Activated CD4-positive, alpha-beta T cell treated with anti-CD3 and anti-CD28 coated beads, Interleukin-2, amount 50 U/mL, for 1 hour (primary cell): ENCODE measurements around the gene KCNRG.
"Not testable (repeated sequence)": the region's sequence is repeated elsewhere in the genome, so short reads cannot be mapped to it uniquely, and the experiment has no call there.

ENCODE experiments used
- DNase-seq: peaks from one replicate; pipeline ENCODE4 v3.0.0-alpha.2; 2020

Gene KCNRG

GRCh38 chr13:50015258-50015657, at the start of gene KCNRG:
KCNRG (plus strand) TSS chr13:50015444; CDS start chr13:50015494, 50 bp downstream.
- no peak for DNase-seq

DNA sequence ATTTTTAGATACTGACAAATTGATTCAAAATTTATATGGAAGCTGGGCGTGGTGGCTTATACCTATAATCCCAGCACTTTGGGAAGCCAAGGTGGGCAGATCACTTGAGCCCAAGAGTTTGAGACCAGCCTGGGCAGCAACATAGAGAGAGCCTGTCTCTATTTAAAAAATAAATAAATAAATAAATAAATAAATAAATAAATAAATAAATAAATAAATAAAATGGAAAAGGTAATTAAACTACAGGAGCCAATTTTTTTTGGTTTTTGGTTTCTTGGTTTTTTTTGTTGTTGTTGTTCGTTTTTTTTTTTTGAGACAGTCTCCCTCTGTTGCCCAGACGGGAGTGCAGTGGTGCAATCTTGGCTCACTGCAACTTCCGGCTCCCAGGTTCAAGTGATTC, 47.8 kb upstream of the KCNRG start:
- no peak for DNase-seq

- DNase-seq = no peak
These were observed 42.5 kb upstream of the KCNRG start for GRCh38 chr13:49972709-49973108.

- DNase-seq = no peak
These were observed 39.4 kb upstream of the KCNRG start for GRCh38 chr13:49975826-49976225.

DNA sequence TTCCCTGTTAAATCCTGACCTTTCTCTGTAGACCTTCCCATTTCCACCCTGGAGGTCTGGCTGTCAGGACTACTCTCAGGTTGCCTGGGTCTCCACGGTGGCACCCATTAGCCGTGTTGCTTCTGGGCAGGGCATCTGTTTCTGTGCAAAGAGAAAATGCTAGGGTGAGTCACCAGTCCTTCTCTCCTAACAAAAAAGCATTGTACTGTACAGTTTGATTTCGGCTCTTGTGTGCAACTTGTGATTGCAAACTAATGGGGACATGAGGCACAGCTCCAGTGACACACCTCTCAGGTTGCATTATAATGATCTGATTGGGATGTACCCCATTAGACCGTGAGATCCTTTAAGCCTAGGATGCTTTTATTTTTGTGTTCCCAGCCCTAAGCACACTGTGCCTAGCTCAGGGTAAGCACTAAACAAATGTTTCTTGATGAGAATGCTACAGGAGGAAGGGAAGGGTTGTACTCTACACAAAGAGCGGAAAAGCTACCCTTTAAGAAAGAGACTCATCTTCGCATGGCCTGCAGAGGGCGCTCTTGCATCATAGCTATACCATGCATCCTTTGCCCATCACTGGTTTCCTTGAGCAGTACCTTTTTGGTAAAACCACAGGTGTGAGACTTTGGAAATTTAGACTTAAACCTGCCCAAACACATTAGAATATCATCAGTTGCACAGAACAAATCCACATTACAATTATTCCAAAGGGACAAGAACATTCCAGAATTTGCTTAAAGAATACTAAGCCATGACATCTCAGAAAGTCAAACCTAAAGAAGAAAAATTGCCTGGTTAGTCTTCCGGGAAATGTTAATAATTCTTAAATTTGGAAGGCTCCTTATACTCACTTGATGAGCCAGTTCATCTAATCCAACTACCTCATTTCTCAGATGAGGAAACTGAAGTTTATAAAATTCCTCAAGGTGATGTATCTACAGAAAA, 38.7 kb upstream of the KCNRG start:
- DNase-seq = peak; percentile 81

GRCh38 chr13:49977992-49978391, 37.3 kb upstream of the KCNRG start:
- no peak for DNase-seq

DNA sequence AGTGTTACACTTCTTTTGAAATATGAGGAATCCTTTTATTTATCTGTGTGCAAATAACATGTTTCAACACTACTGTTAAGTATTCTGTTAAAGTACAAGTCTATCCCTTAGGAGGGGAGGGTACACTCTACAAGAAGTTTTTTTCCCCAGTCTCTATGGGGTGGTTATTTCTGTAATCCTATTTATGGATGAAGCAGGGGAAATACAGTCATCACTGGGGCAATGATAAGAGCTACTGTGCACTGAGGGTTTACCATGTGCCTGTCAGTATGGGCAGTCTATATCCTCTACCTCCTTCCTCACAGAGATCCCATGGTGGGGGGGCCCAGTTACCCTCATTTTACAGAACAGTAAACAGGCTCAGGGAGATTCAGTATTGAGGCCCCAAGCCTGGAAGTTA, 35.0 kb upstream of the KCNRG start:
- DNase-seq = no peak

DNA sequence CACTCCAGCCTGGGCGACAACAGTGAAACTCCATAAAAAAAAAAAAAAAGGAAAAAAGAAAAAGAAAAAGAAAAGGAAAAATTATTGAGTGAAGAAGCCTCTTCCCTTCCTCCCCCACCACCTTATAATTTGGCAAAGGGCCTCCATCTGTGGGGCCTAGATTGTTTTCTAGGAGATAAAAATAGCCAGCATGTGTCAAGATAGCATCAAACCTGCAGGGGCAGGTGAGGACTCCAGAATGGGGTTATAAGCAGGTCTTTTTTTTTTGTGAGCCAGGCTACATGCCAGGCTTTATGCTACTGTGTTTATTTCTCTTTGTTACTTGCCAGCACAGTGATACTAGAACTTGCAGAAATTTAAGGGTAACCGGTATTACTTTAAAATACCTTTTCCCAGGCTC, 30.1 kb upstream of the KCNRG start:
- no peak for DNase-seq

DNA sequence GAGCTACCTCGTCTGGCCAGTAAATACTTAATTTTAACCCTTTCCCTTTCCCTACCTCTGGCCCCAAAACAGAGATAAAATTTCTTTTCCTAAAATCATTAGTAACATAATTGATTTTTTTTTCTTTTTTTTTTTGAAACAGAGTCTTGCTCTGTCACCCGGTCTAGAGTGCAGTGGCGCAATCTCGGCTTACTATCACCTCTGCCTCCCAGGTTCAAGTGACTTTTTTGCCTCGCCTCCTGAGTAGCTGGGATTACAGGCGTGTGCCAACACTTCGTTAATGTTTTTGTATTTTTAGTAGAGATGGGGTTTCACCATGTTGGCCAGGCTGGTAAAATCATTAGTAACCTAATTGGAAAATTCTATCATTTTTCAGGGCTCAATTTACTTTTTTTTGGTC, 28.8 kb upstream of the KCNRG start:
- no peak for DNase-seq

GRCh38 chr13:49990612-49991011, 24.6 kb upstream of the KCNRG start:
- not testable (repeated sequence) for DNase-seq

DNA sequence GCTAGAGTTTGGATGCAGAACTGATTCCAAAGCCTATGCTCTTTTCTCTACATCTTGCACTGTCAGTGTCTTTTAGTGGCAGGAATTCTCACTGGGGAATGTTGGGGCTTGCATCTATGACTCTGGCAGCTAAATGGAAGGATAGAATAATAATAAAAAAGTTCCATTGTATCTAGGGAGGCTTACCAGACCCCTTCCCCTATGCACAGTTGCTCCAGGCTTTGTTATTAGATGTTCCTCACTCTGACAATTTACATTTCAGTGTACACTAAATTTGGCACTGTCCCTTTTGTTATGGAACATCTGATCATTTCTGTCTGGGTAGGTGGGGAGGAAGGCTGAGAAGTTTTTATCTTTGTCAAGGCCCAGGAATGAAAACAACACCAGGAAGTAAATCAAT, 22.1 kb upstream of the KCNRG start:
- DNase-seq = no peak

DNA sequence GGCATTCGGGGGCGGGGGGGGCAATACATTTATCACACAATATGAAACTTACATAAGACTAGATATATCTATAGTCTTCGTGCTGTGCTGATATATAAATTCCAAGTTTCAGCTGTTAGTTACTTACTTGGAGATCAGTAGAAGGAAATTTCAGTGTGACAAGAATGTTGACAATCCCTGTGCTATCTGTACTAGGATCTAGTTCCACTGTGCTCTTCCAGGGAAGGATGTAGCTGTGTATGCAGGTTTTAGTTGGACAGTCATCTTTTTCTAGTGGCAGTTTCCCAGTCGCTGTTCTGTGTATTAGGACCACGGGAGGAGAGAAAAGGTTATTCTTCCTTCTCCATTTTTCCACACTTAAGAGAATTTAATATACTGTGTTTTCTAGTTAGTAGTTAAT, 21.6 kb upstream of the KCNRG start:
- no peak for DNase-seq

DNA sequence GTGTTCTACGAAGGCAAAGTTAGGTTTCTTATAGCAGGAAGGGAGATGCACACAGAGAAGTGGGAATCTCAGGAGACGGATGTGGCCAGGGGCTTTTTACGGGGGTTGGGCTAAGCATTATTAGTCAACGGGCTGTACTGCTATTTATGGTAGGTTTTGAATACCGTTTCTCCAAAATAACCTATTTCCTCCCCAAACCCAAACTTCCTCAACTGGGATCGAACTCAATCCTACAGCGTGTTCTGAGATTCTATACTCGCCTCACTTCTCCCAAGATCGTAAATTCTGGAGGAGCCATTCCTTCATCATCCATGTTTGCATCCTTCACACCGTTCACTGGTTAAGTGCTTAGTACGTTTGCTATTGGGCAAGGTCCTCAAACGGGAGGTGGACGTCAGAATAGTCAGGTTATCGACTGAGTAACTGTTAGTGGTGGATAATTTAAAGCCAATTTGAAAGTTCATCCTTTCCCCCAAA, 19.6 kb upstream of the KCNRG start:
- DNase-seq = no peak

DNA sequence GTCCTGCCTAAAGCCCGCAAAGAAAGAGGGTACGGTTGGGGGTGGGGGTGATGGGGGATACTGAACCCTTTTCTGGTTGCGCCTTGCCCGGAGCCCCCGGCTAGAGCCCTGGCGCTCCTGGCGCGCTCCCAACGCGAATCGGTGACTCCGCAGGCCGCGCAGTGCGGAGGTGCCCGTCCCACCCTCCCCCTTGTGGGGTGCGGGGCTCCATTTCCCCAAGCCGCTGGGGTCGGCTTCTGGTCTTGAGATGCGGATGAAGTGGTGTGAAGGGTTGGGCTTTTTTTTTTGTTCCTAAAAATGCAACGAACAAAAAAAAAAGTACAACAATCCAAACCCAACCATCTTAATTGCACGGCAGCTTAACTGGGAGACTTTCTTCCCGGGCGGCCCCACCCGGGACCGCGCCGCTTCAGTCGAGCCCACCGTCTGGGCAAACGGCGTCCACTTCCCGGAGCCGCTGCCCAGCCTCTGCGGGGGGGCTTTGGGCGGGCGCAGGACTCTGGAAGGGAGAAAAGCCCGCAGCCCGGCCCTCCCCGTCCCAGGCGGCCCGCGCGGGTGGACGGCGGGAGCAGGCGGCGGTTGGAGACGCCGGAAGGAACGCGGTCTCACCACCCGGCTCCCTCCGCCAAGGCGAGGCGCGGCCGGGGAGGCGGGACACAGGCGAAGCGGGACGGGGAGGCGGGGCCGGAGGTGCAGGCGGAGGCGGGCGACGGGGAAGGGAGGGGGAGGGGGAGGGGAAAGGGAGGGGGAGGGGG, 18.9 kb upstream of the KCNRG start:
- peak; percentile 84 for DNase-seq

- peak; percentile 82 for DNase-seq
These were observed 18.0 kb upstream of the KCNRG start, which contains the start of gene TRIM13 for GRCh38 chr13:49996951-49997895. TRIM13 (plus strand) TSS chr13:49997042; CDS start chr13:50011941, 14,899 bp downstream.

GRCh38 chr13:49997955-49998354, 17.3 kb upstream of the KCNRG start:
- no peak for DNase-seq

- DNase-seq = no peak
These were observed 16.3 kb upstream of the KCNRG start for GRCh38 chr13:49998714-49999624.

GRCh38 chr13:50001287-50001686, 14.0 kb upstream of the KCNRG start:
- DNase-seq = no peak

DNA sequence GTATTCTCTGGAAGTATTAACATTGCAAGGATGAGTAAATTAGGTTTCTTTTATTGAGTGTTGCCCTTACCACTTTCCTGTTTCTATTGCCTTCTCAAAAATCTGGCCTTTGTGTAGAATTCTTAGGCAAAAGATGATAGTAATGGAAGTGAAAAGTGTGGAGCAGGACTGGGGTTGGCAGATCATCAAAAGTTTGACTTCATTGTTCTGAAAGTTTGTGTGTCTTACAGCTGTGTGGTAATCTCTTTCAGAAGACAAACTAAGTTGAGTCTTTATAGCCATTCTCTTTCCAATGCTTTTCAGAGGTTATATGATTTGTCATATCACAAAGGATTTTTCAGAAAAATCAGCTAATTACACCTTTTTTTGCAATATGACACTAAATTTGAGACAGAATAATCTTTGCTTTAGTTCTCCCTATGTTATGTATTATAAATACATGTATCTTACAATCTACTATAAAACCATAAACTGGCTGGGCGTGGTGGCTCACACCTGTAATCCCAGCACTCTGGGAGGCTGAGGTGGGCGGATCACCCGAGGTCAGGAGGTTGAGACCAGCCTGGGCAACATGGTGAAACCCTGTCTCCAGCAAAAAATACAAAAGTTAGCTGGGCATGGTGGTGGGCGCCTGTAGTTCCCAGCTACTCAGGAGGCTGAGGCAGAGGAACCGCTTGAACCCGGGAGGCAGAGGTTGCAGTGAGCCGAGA, 8.7 kb upstream of the KCNRG start:
- DNase-seq = no peak

DNA sequence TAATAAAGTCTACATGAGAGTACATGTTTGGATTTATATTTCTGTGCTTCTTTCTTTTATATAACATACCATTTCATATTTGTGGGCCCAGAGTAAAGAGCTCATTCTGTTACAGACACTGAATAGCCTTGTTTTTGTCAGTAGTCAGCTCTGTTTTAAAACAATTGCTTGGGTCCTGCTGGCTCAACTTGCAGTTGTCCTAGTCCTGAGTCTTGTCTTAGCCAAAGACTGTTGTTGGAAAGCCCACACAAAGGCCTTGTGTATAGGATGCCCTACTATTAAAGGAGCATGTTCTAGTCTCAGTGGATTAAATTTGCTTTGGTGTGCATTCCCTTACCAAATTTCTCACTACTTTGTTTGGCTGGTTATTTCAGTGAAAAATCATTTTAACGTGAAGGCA, 3.8 kb upstream of the KCNRG start:
- no peak for DNase-seq
